ENCODE data around the gene FRAT1.
"Not testable (repeated sequence)": the region's sequence is repeated elsewhere in the genome, so short reads cannot be mapped to it uniquely, and the experiment has no call there.

The FRAT1 gene

GRCh38 chr10:97335188-97335619 is 16.1 kb downstream of the FRAT1 start:
- no peak for DNase-seq

GRCh38 chr10:97336006-97336405 is 16.9 kb downstream of the FRAT1 start:
- DNase-seq = no peak

- DNase-seq = no peak
These were observed 17.4 kb downstream of the FRAT1 start for GRCh38 chr10:97336446-97336845.

- DNase-seq = peak; percentile 55
These were observed 18.1 kb downstream of the FRAT1 start for GRCh38 chr10:97336942-97337831.

GRCh38 chr10:97338041-97338440 is 19.0 kb downstream of the FRAT1 start:
- DNase-seq = peak; percentile 28

- DNase-seq = no peak
These were observed 22.3 kb downstream of the FRAT1 start for GRCh38 chr10:97341416-97341815.

GRCh38 chr10:97343664-97344063 is 24.6 kb downstream of the FRAT1 start:
- DNase-seq = not testable (repeated sequence)

- no peak for DNase-seq
These were observed 28.2 kb downstream of the FRAT1 start for GRCh38 chr10:97347317-97347716.

- no peak for DNase-seq
These were observed 30.9 kb downstream of the FRAT1 start for GRCh38 chr10:97349752-97350513.

- no peak for DNase-seq
These were observed 34.9 kb downstream of the FRAT1 start for GRCh38 chr10:97353945-97354344.

- peak; percentile 30 for DNase-seq
These were observed 36.5 kb downstream of the FRAT1 start for GRCh38 chr10:97355571-97355975.

- DNase-seq = no peak
These were observed 37.3 kb downstream of the FRAT1 start for GRCh38 chr10:97356318-97356914.

- no peak for DNase-seq
These were observed 37.8 kb downstream of the FRAT1 start for GRCh38 chr10:97356918-97357317.

GRCh38 chr10:97358349-97358748 is 39.3 kb downstream of the FRAT1 start:
- DNase-seq = no peak

GRCh38 chr10:97358781-97359180 is 39.7 kb downstream of the FRAT1 start:
- DNase-seq = no peak

- no peak for DNase-seq
These were observed 41.9 kb downstream of the FRAT1 start for GRCh38 chr10:97360705-97361536.

- no peak for DNase-seq
These were observed 42.4 kb downstream of the FRAT1 start for GRCh38 chr10:97361537-97361901.

- DNase-seq = no peak
These were observed 43.4 kb downstream of the FRAT1 start for GRCh38 chr10:97362310-97363033.

GRCh38 chr10:97363071-97363470 is 44.0 kb downstream of the FRAT1 start:
- DNase-seq = no peak

GRCh38 chr10:97365761-97366351 is 46.8 kb downstream of the FRAT1 start:
- DNase-seq = no peak

GRCh38 chr10:97366572-97366971 is 47.5 kb downstream of the FRAT1 start:
- no peak for DNase-seq

Measured in retina (tissue), 1 donor.